22Rv1 (cell line): Measurements from ENCODE around the gene CCDC78.
A peak's percentile ranks its signal among the peaks of the same experiment; 100 is the strongest.

Source experiments
- H3K27ac ChIP-seq: fragments of 450-650 bp; 2 replicates; pipeline ENCODE4 v1.5.1; 2017
- CTCF ChIP-seq: fragments of 450-650 bp; IDR thresholded peaks from 2 replicates; pipeline ENCODE4 v1.5.1; 2017; ENCODE audit warnings: mild to moderate bottlenecking
- ZFX ChIP-seq: fragments of 450-650 bp; IDR thresholded peaks from 2 replicates; pipeline ENCODE4 v1.6.1; 2017; ENCODE audit warnings: antibody characterized with exemption, borderline replicate concordance

The CCDC78 gene

GRCh38 chr16:726438-727290, at the start of gene CCDC78, which contains the start of gene HAGHL:
Gene CCDC78 (minus strand): TSS chr16:726443. CDS start chr16:726367, 76 bp downstream.
Gene HAGHL (plus strand): TSS chr16:727106. CDS start chr16:727510, 404 bp downstream.
- no peak for TF ChIP-seq ZFX
- TF ChIP-seq CTCF = 0 out of 2 replicates have a peak, but pooled peaks have one; percentile 7
- peak within 1 kb of the TSS; percentile 99 for H3K27ac ChIP-seq

DNA sequence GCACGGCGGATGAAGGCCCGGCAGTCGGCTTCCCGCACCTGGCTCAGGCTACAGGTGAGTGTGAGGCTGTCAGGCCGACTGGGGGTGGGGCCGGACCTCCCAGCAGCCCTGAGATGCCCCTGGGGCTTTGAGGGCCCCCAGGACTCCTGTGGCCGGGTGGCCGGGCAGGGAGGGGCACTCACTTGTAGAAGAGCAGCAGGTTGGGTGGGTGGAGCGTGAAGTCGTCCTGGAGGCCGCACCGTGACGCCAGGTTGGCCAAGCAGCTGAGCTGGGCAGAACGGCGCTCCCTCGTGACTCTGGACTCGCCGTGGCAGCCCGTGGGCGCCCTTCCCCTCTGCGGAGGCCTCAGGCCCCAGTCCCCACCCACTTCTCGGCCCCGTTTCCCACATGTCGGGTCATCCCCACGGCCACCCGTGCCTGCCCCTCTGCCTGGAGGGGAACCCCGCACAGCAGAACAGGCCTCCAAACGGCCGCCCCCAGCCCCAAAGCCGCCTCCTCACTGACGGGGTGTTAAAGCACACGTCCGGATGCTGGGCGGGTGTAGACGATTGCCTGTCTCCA, 49.1 kb upstream of the CCDC78 start:
- TF ChIP-seq CTCF = no peak
- no peak for TF ChIP-seq ZFX

DNA sequence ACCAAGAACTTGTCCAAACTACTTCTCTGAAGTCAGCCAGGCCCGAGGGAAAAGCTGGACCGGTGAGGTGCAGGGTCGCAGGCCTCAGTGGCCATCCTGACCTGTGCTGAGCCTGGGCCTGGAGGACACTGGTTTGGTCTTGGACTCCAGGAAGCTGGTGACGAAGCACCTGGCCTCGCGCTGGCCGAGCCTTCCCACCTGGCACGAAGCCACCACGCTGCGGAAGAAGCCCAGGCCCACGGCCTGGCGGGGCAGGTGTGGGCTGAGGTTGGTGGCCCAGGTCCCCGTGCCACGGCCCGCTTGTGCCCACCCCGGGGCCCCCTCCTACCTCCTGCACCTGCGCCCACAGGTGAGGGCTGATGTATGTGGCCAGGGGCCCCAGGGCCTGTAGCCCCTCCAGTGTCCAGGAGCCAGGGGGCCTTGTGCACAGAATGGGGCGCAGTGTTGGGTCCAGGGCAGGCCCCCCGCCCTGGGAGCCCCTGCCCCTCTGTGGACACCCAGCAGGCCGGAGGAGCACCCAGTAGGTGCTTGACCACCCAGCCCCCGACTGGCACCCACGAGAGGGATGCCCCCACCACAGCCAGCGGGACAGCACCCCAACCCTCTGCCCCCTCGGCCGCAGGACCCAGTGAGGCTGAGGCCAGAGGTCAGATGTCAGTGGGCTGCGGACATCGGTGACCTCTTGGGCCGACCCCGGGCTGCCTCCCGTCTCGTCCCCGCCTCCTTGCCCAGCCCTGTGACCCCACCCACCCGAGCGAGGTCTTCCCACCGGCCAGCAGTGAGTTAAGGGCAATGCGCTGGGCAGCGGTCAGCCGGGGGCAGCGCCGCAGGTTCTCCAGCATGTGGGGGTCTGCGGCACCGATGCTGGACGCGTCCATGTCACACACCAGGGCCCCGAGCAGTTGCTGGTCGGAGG, 48.1 kb upstream of the CCDC78 start:
- no peak overlapping the region for H3K27ac ChIP-seq
- TF ChIP-seq CTCF = no peak
- no peak for TF ChIP-seq ZFX

More for the DNA sequence above, 49.1 kb upstream of the CCDC78 start:
- H3K27ac ChIP-seq = no peak overlapping the region

DNA sequence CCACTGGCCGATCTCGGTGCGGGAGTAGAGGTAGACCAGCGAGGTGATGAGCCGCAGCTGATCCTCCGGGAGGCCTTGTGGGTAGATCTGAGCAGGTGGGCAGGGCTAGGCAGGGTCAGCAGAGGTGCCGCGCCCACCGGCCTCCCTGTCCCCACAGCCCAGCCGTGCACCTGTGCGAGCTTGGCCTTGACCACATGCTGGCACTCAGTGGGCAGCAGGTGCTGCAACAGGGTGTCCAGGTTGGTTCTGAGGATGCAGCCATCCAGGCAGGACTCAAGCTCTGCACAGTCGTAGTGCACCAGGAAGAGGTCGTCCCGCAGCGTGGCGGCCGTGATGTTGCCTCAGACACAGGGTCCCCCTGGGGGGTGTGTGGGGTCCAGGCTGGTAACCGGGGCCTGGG, 46.7 kb upstream of the CCDC78 start:
- TF ChIP-seq CTCF (no peak), ZFX (no peak)
- no peak overlapping the region for H3K27ac ChIP-seq

DNA sequence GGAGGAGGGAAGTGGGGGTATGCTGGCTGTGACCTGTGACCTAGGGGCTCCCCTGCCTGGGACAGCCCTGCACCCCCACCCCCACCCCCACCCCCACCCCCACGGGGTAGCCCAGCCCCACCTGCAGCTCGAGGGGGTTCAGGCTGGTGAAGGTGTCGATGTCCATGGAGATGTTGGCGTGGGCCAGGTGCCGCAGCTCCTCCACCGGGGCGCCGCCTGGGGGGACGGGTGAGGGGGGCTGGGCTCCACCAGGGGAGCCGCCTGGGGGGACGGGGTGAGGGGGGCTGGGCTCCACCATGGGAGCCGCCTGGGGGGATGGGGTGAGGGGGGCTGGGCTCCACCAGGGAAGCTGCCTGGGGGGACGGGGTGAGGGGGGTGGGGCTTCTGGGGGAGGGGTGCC, 44.2 kb upstream of the CCDC78 start:
- H3K27ac ChIP-seq = no peak overlapping the region
- TF ChIP-seq CTCF (no peak), ZFX (no peak)

DNA sequence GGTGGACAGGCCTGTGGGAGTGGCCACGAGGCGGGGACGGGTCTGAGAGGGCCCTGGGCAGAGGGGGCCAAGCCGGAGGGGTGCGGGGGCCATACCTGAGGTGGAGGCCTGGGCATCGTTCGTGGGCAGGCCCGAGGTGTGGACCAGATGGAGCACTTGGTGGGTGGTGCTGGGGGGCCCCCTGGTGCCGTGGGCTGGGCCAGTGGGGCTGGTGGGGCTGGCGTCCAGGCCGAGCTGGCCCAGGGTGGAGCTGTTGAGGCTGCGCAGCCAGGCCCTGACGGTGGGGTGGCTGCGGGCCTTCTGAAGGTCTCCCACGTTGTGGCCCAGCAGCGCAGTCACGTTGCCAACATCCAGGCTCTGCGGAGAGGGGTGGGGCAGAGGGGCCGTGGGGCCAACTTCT, 43.7 kb upstream of the CCDC78 start:
- H3K27ac ChIP-seq = no peak overlapping the region
- no peak for TF ChIP-seq CTCF
- TF ChIP-seq ZFX = no peak
